Neutrophil (primary cell): ENCODE measurements around the gene CACNA1D.
"Not testable (repeated sequence)": the region's sequence is repeated elsewhere in the genome, so short reads cannot be mapped to it uniquely, and the experiment has no call there.

ENCODE experiments used
- H3K27ac ChIP-seq: fragments of 200-600 bp; sonication (generic); 2 replicates; pipeline ENCODE4 v1.5.1; 2016; ENCODE audit warnings: mild to moderate bottlenecking, moderate library complexity
- H3K27me3 ChIP-seq: fragments of 200-600 bp; sonication (generic); 2 replicates; pipeline ENCODE4 v1.6.0; 2016; ENCODE audit warnings: mild to moderate bottlenecking
- H3K36me3 ChIP-seq: fragments of 200-600 bp; sonication (generic); 2 replicates; pipeline ENCODE4 v1.5.1; 2017
- H3K4me1 ChIP-seq, 2 experiments: fragments of 200-600 bp in 1 of 2; sonication (generic) in 1 of 2; 1 replicate in 1 of 2; 2 replicates in 1 of 2; pipeline versions ENCODE4 v1.5.1 to v1.6.1; 2013 to 2016; ENCODE audit warnings: low read depth in 1 of 2, low read length in 1 of 2, mild to moderate bottlenecking in 1 of 2, moderate library complexity in 1 of 2; ENCODE audit not compliant: control insufficient read depth in 1 of 2, insufficient read depth in 1 of 2
- H3K4me3 ChIP-seq, 2 experiments: fragments of 200-600 bp in 1 of 2; sonication (generic) in 1 of 2; 1 replicate in 1 of 2; 2 replicates in 1 of 2; pipeline ENCODE4 v1.5.1; 2013 to 2016; ENCODE audit warnings: low read depth in 1 of 2, low read length in 1 of 2, mild to moderate bottlenecking in 1 of 2, moderate library complexity in 1 of 2
- H3K9me3 ChIP-seq: fragments of 200-600 bp; sonication (generic); 2 replicates; pipeline ENCODE4 v1.5.1; 2016
- TF ChIP-seq, protein P1 (sequence below): fragments of 200-600 bp; sonication (generic); IDR thresholded peaks from 2 replicates; pipeline ENCODE4 v1.5.1; 2016; ENCODE audit warnings: antibody characterized with exemption

Gene CACNA1D

DNA sequence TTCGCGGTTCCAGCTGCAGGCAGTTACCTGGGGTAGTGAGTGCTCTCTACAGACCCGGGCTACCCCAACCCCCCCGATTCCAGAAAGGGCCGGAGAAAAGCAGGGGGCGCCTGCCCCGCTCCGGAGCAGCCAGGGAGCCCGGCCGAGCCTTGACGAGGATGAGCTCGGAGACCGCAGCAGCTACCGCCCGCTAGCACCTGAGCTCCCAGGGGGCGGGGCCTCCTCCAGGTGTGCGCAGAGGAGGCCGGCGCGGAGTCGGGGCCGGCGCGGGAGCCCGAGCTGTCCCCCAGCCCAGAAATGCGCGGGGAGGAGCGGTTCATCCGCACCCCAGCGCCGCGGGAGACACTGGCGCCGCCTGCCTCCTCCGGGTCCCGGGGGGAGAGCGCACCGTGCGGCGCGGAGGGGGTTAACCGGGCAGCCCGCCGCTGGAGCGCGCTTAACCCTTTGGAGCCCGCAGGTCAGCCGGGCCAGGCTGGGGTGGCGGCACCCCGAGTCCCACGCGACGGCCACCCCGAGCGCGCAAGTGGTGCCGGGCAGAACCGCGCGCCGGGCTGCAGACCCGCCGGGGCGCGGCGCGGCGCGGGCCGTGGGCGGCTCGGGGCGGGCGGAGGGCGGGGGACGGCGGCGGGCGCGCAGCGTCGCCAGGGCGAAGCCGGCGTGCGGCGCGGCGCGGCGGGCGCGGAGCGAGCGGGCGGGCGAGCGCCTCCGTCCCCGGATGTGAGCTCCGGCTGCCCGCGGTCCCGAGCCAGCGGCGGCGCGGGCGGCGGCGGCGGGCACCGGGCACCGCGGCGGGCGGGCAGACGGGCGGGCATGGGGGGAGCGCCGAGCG is at the start of gene CACNA1D:
Gene CACNA1D (plus strand): TSS at position 649 of the 829 bp plus-strand sequence. CDS start 556 bp downstream, outside the sequence.
- H3K27ac ChIP-seq = no peak within 1 kb of the TSS
- H3K27me3 ChIP-seq = peaks cover 98% of the 10 kb centered on the region
- H3K36me3 ChIP-seq = no peaks in the 10 kb centered on the region
- H3K9me3 ChIP-seq = no peaks in the 10 kb centered on the region
- H3K4me3 ChIP-seq = peak within 1 kb of the TSS in 1 of 2 experiments; percentile 7
- TF ChIP-seq, protein P1, sequence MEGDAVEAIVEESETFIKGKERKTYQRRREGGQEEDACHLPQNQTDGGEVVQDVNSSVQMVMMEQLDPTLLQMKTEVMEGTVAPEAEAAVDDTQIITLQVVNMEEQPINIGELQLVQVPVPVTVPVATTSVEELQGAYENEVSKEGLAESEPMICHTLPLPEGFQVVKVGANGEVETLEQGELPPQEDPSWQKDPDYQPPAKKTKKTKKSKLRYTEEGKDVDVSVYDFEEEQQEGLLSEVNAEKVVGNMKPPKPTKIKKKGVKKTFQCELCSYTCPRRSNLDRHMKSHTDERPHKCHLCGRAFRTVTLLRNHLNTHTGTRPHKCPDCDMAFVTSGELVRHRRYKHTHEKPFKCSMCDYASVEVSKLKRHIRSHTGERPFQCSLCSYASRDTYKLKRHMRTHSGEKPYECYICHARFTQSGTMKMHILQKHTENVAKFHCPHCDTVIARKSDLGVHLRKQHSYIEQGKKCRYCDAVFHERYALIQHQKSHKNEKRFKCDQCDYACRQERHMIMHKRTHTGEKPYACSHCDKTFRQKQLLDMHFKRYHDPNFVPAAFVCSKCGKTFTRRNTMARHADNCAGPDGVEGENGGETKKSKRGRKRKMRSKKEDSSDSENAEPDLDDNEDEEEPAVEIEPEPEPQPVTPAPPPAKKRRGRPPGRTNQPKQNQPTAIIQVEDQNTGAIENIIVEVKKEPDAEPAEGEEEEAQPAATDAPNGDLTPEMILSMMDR = no peak
- peaks cover 0 to 11% of the 10 kb centered on the region in 2 experiments for H3K4me1 ChIP-seq

GRCh38 chr3:53457068-53457467 is 37.3 kb upstream of the CACNA1D start:
- Histone ChIP-seq H3K9me3 (no peaks in the 10 kb centered on the region), H3K27me3 (peaks cover 7% of the 10 kb centered on the region), H3K36me3 (no peaks in the 10 kb centered on the region), H3K4me3 (no peak overlapping the region), H3K4me1 (no peaks in the 10 kb centered on the region), H3K27ac (no peak overlapping the region)
- TF ChIP-seq, protein P1 = no peak

DNA sequence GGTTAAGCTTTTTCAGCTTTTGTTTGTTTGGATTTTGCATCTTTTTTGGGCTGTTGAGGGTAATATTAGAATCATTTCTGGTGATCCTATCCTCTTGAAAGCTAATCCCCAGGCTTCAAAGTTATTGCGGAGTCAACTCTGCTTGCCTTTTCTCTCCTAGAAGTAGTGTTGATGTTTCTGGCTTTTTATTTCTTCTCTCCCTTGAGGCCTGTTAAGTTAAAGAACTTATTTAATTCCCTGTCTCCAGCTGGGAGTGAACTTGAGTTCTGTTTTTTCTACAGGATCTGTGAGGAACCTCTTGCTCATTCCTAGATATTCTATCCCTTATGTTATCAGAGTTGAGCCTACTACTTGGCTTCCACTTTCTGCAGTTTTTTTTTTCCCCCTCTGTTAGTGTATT is 34.1 kb upstream of the CACNA1D start:
- Histone ChIP-seq H3K36me3 (no peaks in the 10 kb centered on the region), H3K27ac (no peak overlapping the region), H3K27me3 (peaks cover 7% of the 10 kb centered on the region), H3K4me3 (no peak overlapping the region), H3K9me3 (no peaks in the 10 kb centered on the region), H3K4me1 (no peaks in the 10 kb centered on the region)
- TF ChIP-seq, protein P1 = no peak

DNA sequence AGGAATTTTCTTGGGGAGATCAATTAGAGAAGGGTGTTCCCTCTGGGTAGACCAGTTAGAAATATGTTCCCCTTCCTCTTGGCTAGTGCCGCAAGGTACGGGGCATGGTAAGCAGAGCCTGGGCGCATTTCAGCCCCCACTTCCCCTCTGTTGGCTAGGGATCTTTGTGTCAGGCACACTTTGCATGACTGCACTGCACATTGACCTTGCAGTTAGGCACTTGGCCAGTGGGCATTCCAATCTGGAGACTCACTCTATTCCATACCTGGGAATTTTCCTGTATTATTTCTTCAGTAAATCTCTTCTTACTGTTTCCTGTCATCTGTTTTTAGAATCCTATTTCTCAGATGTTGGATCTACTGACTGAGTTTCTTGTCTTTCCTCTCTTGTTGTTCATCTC is 30.0 kb upstream of the CACNA1D start:
- Histone ChIP-seq H3K4me1 (no peaks in the 10 kb centered on the region), H3K27me3 (no peaks in the 10 kb centered on the region), H3K36me3 (no peaks in the 10 kb centered on the region), H3K27ac (no peak overlapping the region), H3K9me3 (no peaks in the 10 kb centered on the region), H3K4me3 (no peak overlapping the region)
- TF ChIP-seq, protein P1 = no peak

DNA sequence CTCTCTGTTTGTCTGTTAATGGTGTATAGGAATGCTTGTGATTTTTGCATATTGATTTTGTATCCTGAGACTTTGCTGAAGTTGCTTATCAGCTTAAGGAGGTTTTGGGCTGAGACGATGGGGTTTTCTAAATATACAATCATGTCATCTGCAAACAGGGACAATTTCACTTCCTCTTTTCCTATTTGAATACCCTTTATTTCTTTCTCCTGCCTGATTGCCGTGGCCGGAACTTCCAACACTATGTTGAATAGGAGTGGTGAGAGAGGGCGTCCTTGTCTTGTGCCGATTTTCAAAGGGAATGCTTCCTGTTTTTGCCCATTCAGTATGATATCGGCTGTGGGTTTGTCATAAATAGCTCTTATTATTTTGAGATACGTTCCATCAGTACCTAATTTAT is 24.7 kb upstream of the CACNA1D start:
- H3K27me3 ChIP-seq = peaks cover 13% of the 10 kb centered on the region
- not testable (repeated sequence) for H3K4me1 ChIP-seq, H3K27ac ChIP-seq, H3K9me3 ChIP-seq, H3K36me3 ChIP-seq, H3K4me3 ChIP-seq

GRCh38 chr3:53473422-53473821 is 21.0 kb upstream of the CACNA1D start:
- Histone ChIP-seq H3K4me3 (no peak overlapping the region), H3K4me1 (no peaks in the 10 kb centered on the region), H3K27ac (no peak overlapping the region), H3K9me3 (no peaks in the 10 kb centered on the region), H3K27me3 (peaks cover 23% of the 10 kb centered on the region), H3K36me3 (no peaks in the 10 kb centered on the region)
- TF ChIP-seq, protein P1 = no peak

- H3K27ac ChIP-seq, H3K9me3 ChIP-seq, H3K36me3 ChIP-seq, H3K4me1 ChIP-seq, H3K4me3 ChIP-seq: not testable (repeated sequence)
- peaks cover 32% of the 10 kb centered on the region for H3K27me3 ChIP-seq
Observed at GRCh38 chr3:53476372-53476771, 18.0 kb upstream of the CACNA1D start.

DNA sequence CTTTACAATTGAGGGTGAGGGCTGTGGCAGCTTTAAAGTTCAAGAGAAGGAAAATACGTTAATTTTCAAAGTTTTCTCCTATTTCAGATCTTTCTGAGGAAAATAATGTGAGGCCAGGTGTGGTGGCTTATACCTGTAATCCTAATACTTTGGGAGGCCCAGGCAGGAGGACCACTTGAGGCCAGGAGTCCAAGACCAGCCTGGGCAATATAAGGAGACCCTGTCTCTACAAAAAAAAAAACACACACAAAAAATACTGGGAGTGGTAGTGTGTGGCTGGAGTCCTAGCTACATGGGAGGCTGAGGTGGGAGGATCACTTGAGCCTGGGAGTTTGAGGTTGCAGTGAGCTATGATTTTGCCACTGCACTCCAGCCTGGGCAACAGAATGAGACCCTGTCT is 16.7 kb upstream of the CACNA1D start:
- not testable (repeated sequence) for H3K4me1 ChIP-seq, H3K4me3 ChIP-seq, H3K9me3 ChIP-seq, H3K27ac ChIP-seq, H3K36me3 ChIP-seq
- H3K27me3 ChIP-seq = peaks cover 42% of the 10 kb centered on the region
